HG02678 (cell line): Measurements from ENCODE around the gene STK39.

Source experiments
- ATAC-seq: cut with Tn5 transposase; IDR thresholded peaks from one replicate; pipeline ENCODE4 v1.9.1; 2021; ENCODE audit warnings: mild to moderate bottlenecking, moderate library complexity; ENCODE audit not compliant: unreplicated experiment

Gene STK39

DNA sequence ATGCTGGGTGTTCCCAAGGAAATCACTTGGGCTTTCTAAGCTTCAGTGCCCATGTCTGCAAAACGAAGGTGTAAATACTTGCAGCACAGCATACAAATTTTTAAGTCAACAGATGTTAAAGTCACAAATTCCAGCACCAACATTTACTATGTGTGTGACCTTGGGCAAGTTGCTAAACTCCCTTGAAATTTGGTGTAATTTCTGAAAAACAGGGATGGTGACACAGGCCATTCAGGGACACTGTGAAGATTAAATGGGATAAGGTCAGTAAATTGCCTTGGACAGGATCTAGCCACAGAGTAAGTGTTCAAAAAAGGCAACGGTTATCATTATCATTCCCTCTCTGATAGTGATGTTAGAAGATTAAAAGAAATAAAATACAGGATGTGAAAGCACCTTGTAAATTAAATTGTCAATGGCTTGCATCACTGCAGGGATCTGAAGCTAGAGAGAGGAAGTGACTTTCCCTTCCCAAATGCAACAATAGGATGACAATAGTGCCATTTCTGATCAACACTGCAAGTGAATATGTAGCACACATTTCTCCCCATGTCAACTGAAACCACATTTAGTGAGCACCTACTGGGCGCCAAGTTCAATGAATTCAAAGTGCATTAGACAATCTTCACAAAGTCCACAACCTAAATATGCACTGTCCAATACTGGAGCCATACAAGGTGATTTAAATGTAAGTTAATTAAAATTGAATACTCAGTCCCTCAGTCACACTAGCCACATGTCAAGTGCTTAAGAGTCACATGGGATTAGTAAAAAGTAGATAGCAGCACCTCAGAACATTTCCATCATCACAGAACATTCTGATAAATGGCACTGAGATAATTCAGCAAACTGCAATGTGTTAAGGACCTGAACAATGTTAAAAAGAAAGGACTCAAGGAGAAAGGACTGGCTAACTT lies 81.2 kb downstream of the STK39 start:
- no peak for ATAC-seq

DNA sequence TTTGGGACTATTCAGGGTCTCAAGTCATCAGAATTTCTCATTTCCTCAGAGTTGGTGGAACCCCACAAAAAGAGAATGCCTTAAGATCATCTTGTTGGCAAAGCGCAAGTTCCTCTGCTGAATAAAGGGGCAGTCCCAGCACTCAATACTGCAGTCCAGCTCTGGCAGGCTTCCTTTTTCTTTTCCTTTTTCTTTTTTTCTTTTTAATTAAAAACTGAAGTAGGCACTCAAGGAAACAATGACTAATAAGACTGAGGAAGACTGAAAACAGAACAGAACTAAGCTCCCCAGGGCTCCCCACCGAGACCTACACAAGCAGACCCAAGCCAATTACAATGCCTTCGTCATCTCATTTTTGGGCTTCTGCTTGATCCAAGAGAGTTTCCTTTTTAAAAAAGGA lies 82.0 kb downstream of the STK39 start:
- no peak for ATAC-seq

DNA sequence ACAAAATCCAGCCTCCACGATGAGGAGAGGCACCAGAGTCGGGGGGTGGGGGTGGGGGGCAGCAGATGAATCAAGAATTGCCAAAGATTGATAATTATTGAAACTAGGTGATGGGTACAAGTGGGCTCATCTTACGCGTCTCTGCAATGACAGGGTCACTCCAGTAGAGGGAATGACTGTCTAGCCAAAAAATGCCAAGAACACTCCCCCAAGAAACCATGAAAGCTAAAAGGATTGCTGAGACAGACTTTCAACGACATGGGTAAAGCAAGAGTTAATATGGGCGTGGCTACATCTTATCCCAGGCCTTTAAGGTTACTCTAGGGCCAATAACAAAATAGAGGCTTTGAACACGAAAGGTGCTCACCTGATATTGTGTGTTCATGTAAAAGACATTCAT lies 86.5 kb downstream of the STK39 start:
- no peak for ATAC-seq

- ATAC-seq = no peak
Measured at GRCh38 chr2:168159754-168160585, 87.4 kb downstream of the STK39 start.

DNA sequence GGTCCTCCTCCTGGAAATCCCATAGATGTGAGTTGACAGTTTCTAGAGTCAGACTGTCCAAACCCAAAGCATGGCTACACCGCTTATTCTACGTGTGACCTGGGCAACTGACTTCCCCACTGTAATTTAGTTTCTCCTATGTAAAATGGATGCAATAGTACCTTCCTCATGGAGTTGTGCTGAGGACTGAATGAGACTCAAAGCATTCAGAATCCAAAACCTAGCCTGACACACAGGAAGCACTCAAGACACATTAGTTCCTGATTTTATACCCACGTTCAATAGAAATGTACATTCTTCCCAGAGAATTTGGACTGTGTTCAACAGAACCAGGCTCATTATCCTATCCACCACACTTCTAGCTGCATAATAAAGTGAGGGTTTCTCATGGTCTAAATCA lies 88.8 kb downstream of the STK39 start:
- ATAC-seq = no peak

DNA sequence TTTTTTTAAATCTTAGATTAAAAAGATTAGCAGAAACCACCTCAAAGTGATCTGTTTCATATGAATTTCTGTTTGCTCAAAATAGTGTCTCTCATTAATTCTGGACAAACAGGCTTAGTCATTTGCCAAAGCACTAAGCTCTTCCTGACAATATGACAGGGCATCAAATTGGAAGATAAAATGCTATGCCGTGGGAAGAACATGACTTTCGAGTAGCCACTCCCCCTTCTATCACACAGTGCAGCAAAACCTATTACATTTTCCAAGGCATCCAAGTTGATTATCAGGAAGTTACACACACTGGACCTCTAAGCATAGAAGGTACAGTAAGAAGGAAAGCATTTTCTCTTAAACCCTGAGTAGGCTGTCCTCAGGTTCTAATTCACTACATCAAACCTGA lies 89.5 kb downstream of the STK39 start:
- no peak for ATAC-seq

DNA sequence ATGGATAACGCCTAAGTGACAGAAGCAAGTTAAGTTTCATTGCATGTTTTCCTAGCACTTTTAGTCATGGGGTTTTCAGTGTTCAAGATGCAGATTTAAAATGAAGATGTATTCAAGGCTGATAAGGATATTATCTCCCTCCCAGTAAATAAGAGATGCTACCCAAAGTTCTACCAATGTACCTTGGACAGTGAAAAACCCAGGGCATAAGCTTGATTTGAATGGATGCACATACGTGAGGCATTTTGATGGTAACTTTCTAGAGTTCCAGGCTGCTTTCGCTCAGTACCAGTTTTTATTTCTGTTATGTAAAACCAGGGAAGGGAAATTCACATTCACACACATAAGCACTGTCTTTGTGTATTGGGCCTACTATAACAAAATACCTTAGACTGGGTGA lies 90.3 kb downstream of the STK39 start:
- no peak for ATAC-seq

DNA sequence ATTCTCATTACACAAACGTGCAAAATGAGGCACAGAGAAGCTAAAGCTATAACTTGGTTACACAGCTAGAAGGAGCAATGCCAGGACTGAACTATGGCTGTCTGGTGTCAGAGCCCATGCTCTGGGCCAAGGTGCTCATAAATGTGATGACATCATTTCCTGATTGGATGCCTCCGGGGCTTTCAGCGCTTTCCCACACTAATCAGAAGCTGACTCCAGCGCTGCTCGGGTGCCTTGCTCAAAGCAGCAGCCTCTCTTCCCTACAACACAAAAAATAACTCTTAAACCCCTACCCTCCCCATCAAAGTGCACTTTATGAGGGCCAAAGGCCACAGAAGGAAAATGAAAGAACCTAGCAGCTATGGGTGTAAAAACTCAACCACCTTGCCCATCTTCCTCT lies 90.7 kb downstream of the STK39 start:
- ATAC-seq = no peak

DNA sequence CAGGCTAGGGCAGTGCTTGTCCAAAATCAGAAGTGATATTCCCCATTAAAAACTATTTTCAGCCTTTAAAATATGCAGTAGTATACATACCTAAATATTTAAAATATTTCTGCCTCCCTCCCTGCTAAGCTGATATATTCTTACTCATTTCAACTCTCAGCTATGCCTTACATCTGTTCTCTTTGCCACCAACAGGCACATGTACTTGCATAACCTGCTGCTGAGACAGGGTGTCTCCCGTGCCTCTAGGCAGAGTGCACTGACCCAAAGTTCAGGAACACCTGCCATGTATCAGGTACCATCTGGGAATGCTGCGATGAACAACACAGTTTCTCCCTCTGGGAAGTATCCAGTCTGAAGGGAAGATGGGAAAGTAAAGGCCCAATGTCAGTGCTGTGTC lies 91.7 kb downstream of the STK39 start:
- no peak for ATAC-seq

DNA sequence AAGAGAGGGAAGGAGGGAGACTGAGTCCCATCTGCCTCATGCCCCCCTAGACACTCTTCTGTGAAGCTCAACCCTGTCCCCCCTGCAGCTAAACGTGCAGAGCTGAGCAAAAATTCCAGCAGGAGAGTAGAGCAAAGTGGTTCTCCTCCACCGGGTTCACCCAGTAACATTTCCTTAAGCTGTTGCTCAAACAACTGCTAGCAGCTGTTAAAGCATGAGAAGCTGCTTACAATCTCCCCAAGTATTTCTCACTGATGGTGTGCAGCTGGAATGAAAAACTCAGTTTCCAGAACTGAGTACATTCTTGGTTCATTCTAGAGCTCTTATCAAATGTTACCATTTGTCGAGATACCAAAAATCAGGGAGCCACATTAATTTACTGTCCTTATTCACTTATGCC lies 92.3 kb downstream of the STK39 start:
- no peak for ATAC-seq

GRCh38 chr2:168152902-168153530 lies 94.4 kb downstream of the STK39 start:
- no peak for ATAC-seq

GRCh38 chr2:168149986-168150385 lies 97.4 kb downstream of the STK39 start:
- no peak for ATAC-seq

GRCh38 chr2:168149150-168149974 lies 98.0 kb downstream of the STK39 start:
- no peak for ATAC-seq

- ATAC-seq = no peak
Measured at GRCh38 chr2:168147830-168148794, 99.3 kb downstream of the STK39 start.

DNA sequence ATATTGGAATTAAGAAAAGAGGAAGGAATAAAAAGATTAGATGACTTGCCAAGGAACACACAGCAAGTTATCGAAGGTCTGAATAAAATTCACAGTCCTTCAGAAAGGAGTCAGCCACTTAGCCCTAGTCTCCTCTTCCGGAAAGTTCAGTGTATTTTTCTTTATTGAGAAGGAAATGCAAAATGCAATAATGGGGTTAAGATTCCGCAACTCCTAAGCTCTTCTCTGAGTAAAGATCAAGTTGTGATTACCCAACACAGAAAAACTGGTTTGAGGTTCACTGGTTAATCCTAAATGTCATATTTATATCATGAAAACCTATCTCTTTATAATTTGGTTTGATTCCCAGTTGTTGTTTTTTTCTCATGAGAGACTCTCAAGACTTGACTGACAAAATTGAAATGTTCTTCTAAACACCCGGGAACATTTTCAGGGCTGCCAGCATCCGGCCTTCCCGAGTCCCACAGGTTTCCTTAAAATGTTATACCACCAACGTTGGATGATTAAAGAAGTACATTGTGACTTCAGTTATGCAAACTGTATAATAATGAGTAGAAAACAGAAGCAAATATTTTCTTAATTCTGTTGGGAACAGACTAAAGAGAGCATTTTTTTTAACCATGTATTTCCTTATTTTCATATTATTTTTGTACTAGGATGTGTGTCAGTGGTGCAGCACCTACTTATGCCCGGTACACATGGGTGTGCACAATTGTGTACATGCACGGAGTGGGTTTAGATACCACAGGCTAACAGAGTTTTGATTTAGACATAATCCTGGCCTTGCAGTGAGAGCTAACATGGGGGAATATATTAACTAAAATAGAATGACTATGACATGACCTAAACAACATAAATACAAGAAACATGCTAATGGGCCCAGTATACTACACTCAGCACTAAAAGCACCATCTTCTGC lies 100.2 kb downstream of the STK39 start:
- no peak for ATAC-seq

DNA sequence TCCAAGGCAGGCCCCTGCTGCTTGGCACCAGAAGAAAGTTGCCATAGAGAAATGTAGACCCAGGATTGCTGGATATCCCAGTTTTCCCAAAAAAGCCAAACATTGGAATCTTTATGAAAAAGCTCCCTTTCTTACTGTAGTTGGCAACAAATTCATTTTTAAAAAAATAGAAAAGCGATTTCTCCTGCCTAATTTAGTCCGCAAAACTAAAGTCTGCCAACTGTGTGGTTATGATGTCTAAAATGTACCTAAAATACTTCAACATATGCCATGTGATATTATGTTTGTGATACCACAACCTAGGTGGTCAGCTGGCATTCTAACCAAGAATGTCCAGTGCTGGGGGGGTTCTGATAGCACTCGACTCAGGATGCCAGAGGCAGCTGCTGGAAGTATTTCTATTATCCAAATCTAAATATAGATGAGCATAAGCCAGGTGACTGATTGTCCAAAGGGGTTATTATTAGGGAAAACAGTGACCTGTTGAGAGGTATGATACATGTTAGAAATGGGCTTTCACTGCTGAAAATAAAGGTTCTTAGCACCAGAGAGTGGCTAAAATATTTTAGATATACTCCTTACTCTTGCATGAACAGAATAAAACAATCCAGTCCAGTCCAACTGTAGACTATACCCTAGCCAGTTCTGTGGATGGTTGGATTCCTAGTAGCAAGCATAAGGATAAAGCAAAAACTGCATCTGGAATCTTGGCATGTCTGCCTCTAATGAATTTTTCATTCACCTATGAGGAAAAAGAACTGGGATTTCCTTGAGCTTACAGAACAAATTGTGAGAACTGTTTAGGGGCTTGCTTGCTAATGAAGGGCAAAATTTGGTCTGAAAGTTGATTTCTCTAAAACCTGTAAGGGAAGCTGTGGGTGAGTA lies 101.7 kb downstream of the STK39 start:
- no peak for ATAC-seq

GRCh38 chr2:168145011-168145410 lies 102.4 kb downstream of the STK39 start:
- no peak for ATAC-seq

GRCh38 chr2:168143813-168144212 lies 103.6 kb downstream of the STK39 start:
- ATAC-seq = no peak
